WTC11 (cell line): ENCODE measurements around the gene TRIM16.
"Not testable (repeated sequence)": the region's sequence is repeated elsewhere in the genome, so short reads cannot be mapped to it uniquely, and the experiment has no call there.

Experiments
- MXD4 ChIP-seq: fragments of 250-450 bp; sonication (Bioruptor Pico); IDR thresholded peaks from 2 replicates; pipeline ENCODE4 v1.8.0; 2021; ENCODE audit warnings: mild to moderate bottlenecking, moderate library complexity, borderline replicate concordance
- TF ChIP-seq, protein P1 (sequence below): fragments of 250-450 bp; sonication (Bioruptor Pico); conservative IDR thresholded peaks from 2 replicates; pipeline ENCODE4 v1.9.0; 2021; ENCODE audit warnings: mild to moderate bottlenecking

DNA sequence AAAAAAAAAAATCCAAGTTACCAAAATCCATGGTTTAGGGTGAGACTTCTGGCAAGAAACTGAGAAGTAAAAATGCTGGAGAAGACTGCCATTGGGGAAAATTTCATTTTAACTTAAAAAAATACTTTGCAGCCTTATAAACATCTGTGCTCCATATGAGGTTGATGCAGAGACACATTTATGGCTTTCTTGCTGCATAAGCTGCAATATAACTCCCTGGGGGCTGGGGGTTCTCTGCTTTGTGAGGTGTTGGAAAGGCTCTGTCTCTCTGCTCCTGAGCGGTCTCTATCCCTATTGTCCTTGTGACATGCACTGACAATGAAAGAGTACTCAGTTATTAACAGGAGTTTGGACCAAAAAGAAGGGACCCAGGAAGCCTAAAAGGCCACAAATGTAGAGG, 71.0 kb downstream of the TRIM16 start:
- TF ChIP-seq MXD4 (CRISPR knock-in tag), result not testable (repeated sequence)
- TF ChIP-seq, protein P1, sequence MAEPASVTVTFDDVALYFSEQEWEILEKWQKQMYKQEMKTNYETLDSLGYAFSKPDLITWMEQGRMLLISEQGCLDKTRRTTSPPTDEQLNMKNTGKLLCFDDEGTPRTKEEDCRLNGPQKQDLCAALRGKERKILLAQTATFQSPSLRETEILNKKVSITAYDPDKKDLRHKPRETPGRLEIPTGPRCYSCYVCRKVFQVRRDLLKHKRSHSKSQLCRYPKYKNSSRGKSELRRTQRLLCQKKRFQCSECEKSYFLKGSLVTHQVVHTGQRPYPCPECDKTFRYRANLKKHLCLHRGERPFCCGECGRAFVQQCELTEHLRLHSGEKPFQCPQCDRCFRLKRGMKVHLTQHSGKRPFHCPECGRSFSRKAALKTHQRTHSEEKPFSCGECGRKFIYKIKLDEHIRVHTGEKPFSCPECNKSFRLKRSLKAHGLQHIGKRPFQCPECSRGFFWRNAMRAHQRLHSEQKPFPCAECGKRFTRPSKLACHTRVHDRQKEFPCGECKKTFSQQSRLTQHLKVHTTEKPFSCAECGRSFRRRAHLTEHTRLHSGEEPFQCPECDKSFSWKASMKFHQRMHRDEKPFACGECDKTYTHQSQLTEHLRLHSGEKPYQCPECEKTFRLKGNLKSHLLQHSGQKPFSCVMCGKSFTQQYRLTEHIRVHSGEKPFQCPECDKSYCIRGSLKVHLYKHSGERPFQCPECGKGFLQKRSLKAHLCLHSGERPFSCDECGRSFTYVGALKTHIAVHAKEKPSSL, result not testable (repeated sequence)
